Inflammatory macrophage treated with lipopolysaccharide for 4 hours (primary cell): Measurements from ENCODE around the gene HIPK2.

Experiments
- DNase-seq: peaks from one replicate; pipeline ENCODE4 v3.0.0-alpha.2; 2020

The HIPK2 gene

GRCh38 chr7:139667377-139667776 is 110.4 kb downstream of the HIPK2 start:
- DNase-seq = no peak

GRCh38 chr7:139666501-139666900 is 111.3 kb downstream of the HIPK2 start:
- no peak for DNase-seq

GRCh38 chr7:139664434-139664833 is 113.4 kb downstream of the HIPK2 start:
- DNase-seq = no peak

DNA sequence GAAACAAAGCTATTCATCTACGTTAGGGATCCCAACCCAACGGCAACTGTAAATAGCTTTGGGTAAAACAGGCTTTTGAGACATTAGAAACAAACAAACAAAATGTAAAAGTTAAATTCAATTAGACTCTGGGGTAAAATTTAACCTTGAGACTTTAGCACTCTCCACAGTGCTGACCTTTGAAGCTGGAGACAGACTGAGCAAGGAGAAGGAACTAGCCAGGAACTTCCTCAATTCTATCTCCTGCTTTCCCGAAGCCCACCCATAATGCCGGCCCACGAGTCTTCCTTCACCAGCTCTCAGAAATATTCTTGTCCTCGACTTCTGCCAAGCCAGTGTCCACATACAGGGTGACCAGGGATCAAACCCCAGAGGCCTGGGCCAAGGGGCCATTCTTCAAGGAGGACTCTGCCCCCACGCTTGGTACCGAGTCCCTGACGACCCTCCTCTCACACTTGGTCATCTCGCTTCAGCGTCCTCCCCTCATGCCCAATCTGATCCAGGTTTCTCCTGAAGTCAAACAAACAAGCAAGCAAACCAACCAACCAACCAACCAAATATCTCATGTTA is 114.1 kb downstream of the HIPK2 start:
- peak; percentile 34 for DNase-seq

DNA sequence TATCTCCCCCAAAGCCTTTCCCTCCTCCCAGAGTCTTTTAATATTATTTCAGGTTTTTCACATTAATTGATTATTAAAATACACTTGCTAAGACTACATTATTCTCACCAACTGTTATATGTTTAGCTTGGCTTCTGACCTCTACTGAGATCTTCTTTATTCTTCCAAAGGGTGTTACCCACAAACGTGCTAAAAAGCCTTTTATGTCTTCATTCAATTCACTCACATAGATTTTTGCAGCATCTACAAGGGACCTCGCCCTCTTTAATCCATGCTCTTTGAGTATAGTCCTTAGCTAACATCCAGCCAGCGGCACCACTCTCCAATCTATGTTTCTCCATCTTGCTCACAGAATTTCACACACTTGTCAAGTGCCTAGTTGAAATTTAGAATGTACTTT is 115.9 kb downstream of the HIPK2 start:
- no peak for DNase-seq

- no peak for DNase-seq
These were observed 116.8 kb downstream of the HIPK2 start for GRCh38 chr7:139661043-139661440.

- no peak for DNase-seq
These were observed 117.3 kb downstream of the HIPK2 start for GRCh38 chr7:139660317-139661042.

DNA sequence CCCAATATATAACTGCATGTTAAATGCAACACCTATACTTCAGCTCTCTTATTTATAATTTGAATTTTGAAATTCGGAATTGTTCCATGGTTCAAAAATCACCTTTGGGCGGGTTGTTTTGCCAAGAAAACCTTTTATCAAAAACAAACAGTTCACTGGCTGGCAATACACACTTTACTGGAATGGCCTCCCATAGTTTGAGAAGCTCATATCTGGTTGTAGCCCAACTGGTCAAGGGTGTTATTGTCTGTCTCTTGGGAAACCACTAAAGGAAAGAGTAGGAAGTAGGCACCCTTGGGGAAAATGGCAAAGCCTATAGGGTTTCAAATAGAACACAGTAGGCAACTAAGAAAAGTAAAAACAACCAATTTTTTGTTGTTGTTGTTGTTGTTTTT is 117.9 kb downstream of the HIPK2 start:
- DNase-seq = no peak

DNA sequence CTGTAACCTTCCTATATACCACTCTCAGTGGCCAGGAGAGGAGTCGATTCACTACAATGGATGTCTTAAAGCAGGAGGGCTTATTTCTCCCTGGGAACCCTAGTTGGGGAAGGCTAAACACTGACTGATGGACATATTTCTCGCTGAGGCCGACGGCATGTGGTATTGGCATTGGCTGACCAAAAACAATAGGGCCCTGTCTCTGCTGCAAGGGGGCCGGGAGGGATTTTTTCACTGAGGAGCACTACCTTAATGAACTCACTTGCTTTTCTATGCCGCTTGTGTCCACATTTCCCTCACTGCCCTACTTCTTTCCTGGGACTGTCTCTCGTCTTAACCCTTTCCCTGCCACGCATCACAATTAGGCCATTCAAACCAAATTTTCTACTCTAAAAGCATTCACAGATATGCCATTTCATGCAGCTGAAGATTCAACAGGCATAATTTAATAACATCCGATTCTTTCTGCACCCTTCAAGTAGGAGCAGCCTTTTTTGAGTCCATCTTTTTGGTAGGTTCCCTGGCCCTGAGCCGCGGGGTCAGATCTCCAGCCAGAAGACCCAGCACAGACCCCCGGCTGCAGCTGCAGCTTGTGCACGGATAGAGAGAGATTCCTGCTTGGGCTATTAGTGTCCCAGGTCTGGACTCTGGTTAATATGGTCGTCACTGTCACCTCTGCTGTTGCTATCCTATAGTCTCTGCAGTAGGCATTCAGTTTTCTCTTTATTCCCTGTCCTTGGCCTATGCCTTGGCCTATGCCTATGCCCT is 118.7 kb downstream of the HIPK2 start:
- DNase-seq = no peak

- DNase-seq = peak; percentile 60
These were observed 119.5 kb downstream of the HIPK2 start for GRCh38 chr7:139658296-139658695.

DNA sequence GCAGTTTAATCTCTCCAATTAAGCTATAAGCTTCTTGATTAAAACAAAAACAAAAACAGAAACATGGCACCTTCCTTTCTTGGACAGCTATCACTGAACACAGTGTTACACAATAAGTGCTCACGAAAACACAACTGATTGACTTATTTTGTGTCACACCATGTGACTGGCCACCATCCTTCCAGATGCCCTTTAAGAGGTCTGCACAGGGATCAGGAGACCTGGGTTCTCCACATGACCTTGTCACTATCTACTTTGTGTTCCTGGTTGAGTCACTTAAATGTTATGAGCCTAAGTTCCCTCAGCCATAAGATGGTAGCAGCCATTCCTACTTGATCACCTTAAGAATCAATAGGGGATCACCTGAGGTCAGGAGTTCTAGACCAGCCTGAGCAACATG is 120.1 kb downstream of the HIPK2 start:
- peak; percentile 59 for DNase-seq

- DNase-seq = no peak
These were observed 121.4 kb downstream of the HIPK2 start for GRCh38 chr7:139656387-139656786.

- no peak for DNase-seq
These were observed 122.5 kb downstream of the HIPK2 start for GRCh38 chr7:139655305-139655704.

GRCh38 chr7:139654276-139655181 is 123.3 kb downstream of the HIPK2 start:
- DNase-seq = peak; percentile 38

GRCh38 chr7:139651914-139652313 is 125.9 kb downstream of the HIPK2 start:
- DNase-seq = no peak

- no peak for DNase-seq
These were observed 126.5 kb downstream of the HIPK2 start for GRCh38 chr7:139651308-139651707.

- no peak for DNase-seq
These were observed 127.2 kb downstream of the HIPK2 start for GRCh38 chr7:139650429-139651100.

DNA sequence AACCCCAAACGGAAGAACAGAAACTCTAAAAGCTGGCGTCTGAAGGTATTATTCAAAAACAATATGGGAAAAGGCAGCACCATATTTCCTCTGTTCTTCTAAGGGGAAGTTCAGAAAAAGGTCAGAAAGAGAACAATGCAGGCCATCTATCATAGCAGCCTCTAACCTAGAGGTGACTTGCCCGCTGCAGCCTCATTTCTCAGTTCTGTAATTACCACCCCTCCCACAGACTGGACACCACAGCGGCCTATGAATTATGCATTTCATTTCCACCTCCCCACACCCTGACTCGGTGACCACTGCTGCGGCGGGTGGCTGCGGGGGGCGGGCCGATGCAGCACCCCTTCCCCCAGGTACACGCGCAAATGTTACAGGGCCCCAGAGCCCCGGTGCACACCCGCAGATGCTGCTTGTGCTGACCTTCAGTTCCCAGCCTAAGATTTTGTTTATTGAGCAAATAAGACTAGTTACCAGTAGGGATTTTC is 128.8 kb downstream of the HIPK2 start:
- DNase-seq = peak; percentile 85

- peak; percentile 42 for DNase-seq
These were observed 129.4 kb downstream of the HIPK2 start for GRCh38 chr7:139648391-139648861.

DNA sequence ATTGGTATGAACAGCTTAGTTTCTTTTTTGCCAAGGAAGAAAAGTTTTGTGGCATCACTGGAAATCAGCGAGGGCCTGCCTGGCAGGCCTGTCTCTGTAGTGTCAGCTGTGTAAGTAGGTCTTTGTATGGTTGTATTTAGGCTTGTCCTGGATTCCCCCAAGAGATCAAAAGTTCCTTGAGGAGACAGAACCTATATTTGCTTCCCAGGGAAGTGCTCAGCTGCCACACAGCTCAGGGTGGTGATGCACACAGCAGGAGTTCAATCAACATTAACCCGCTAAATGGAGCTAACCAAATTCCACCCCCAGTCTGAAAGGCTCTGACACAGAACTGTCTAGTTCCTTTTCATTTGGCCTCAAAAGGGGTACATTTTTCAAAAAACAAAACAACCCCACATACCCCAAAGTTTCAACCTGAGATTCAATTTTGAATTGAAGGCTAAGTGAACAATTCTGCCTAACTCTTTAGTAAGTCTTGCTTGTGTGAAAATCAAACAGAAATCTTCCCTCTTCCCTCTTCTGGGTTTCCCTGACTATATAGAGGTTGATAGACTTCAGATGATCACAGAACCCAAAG is 129.9 kb downstream of the HIPK2 start:
- DNase-seq = no peak

DNA sequence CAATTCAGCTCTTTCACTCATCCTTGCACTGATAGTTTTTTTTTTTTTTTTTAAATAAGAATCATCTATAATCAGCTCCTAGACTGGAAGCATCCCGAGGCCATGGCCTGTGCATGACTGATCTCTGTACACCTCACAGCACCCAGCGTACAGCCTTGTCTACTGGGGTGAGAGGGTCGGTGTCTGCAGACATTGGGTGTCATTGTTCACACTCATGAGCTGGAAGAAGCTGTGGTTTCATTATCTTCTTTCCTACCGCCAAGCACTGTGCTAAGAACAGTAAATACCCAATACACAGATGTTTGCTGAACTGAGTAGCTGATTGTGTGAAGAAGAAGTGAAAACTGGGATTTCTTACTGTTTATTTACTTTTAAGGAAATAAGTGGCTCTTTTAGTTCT is 130.7 kb downstream of the HIPK2 start:
- DNase-seq = peak; percentile 19

- no peak for DNase-seq
These were observed 131.2 kb downstream of the HIPK2 start for GRCh38 chr7:139646566-139646965.
